HTERT RPE-1 (cell line): Measurements from ENCODE around the gene KLC4.
"Not testable (repeated sequence)": the region's sequence is repeated elsewhere in the genome, so short reads cannot be mapped to it uniquely, and the experiment has no call there.

Experiments used
- in situ Hi-C: fragments of 300-500 bp; cut with MboI; formaldehyde crosslinking; loops from 4 replicates; pipeline ENCODE4 v1.14.3; 2020; ENCODE audit warnings: low sequenced_read_pairs

Gene KLC4

DNA sequence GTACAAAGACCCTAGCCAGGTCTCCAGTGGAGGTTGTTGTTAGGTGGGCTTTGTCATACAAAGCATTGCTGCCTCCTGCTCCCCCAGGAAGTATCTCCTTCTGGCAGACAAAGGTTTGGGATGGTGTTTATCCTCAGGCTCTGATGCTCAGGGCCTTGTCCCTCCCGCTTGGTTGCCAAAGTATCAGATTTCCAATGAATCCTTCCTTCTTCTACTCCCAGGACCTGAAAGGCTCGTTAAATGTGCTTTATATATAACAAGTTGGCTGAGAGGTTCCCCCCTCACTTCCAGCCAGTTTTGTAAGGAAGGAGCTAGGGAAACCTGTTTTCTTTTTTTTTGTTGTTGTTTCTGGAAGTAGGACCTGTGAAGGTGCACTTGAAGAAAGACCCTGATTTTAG, 31.1 kb downstream of the KLC4 start:
- in situ Hi-C loops = no loop called here

DNA sequence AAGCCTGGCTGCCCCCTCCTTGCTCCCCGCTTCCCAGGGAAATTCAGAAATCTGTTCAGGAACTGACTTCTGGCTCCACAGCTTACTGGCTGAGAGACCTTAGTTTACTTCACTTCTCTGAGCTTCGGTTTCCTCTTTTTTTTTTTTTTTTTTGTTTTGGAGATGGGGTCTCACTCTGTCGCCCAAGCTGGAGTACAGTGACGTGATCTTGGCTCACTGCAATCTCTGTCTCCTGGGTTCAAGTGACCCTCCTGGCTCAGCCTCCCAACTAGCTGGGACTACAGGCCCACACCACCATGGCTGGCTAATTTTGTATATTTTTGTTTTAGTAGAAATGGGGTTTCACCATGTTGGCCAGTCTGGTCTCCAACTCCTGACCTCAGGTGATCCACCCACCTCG, 31.6 kb downstream of the KLC4 start:
- in situ Hi-C loops = no loop called here

DNA sequence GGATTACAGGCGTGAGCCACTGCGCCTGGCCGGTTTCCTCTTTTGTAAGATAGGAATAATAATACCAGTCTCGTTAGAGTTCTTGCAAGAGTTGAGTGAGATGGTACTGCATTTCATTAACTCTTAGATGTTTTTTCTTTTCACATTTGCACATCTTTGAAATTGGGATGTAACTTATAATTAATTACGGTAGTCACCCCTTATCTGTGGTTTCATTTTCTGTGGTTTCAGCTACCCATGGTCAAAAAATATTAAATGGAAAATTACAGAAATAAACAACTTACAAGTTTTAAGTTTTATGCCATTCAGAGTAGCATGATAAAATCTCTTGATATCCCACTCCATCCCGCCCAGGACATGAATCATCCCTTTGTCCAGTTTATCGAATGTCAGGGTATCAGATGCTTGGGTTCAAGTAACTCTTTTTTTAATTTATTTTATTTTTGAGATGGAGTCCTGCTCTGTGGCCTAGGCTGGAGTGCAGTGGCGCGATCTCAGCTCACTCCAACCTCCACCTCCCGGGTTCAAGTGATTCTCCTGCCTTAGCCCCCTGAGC, 32.1 kb downstream of the KLC4 start:
- in situ Hi-C loops = no loop called here

DNA sequence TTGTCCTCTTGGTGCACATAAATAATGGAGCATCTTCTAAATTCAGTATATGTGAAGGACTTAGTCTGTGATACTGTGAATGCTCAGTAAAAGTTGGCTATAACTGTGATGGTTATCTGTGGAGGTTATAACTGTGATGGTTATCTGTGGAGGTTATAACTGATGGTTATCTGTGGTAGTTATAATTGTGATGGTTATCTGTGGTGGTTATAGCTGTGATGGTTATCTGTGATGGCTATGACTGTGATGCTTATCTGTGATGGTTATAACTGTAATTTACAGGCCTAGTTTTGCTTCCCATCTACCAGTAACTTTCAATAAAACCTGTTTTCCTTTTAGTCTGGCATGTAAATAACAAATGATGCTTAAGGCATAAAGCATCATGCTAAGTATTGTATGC, 33.2 kb downstream of the KLC4 start:
- in situ Hi-C loops = no loop called here

DNA sequence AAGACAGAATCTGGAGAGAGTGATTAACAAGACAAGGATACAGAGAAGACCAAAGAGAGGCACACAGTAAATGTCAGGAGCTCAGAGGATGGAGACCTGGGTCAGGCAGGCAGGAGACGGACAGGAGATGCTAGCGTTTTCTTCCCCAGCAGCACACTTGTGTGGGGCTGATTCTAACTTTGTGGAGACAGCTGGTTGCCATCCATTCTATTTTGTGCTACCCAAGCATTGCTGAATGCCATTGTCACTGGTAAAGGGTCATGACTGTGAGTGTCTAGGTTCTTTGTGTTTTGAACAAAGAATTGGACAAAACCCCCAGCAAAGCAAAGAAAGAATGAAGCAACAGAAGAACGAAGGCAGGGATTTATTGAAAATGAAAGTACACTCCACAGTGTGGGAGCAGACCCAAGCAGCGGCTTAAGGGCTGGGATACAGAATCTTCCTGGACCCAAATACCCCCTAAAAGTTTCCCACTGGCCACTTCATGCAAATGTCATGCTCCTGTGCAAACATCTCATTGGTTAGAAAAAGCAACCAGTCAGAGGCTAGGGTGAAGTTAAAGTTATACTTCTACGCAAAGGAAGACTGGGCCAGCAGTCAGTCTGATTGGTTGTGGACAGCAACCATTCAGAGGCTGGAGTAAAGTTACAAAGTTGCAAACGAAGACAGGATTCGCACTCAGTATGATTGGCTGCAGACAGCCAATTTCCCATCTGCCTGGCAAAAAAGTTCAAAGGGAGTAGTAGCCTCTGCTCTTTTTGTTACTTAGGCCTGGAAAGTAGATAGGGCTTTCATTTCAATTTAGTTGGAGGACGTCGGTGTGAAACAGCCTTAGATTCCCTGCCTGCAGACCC, 34.2 kb downstream of the KLC4 start:
- in situ Hi-C loops = no loop called here

DNA sequence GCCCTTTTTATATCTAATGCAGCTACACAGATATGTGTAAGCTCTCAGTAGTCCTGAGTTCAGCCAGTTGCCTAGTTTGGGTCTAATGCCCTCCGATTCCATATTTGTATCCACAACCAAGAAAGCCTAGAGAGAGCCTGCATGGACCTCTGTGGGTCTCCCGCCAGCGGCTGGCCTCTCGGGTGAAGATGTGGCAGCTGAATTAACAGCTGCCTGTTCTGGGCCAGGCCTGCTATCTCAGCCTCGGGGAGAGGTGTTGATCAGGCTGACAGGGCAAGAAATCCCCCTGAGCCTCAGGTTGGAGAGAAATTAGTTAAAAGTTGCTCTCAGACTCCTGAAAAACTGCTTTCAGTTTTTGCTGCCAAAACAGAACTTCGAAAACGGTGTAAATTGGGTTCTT, 36.5 kb downstream of the KLC4 start:
- in situ Hi-C loops = no loop called here

DNA sequence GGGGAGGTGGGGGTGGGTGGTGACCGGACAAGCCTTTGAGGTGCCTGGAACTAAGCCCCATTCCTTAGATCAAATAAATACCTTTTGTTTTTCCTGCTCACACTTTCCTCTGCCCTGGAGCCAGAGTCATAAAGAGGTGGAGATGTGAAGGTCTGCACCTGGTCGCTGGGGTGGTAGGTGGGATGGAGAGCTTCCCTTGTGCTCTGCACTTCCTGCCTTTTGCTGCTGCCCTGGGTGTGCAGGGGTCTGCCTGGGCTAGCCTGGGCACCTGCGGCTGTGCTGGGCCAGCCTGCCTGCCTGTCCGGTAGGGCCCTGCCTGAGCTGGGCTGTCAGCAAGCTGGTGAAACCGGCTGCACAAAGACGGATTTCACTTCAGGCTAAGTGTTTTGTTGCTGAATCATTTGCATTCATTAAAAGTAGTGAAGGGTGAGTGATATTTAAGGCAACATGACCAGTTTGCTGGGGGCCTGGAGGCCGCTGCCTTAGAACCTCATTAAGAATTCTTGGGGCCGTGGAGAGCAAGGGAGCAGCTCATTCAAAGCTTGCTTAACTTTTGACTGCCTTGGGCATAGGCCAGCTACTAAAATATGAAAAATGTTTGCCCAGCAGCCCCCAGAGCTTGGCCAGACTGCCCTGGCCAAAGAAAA, 37.1 kb downstream of the KLC4 start:
- in situ Hi-C loops = no loop called here

DNA sequence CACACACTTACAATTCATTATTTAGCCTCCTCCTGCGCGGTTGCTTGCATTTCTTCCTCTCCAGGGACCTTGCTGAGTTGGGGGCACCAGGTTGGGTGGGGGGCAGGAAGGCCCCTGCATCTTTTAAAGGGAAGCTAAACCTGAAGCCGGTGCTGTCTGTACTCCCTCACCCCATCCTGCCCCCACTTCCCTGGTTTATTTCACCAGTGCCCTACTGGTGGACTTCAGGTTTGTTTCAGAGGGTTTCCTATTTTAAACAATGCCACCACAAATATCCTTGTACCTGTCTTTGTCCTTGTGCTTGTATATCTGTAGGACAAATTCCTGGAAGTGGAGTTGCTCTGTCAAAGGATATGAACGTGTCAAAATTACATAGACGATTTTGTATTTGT, 37.7 kb downstream of the KLC4 start:
- in situ Hi-C loops = no loop called here

DNA sequence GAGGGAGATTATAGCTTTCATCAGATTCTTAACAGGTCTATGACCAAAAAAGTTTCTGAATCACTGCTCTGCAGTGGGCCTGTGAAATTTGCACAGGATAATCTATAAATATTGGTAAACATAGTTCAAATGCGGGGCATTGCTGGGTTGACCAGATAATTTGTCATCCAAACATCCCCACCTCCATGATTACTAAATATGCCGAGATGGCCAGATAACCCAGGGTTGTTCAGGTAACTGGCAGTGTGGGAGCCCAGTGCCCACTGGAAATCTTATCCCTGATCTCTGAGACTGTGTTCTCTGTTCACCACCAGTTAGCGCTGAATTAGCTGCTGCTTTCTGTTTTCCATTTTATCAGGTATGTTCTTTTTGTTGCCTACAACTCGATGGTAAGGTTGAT, 38.1 kb downstream of the KLC4 start:
- in situ Hi-C loops = no loop called here

DNA sequence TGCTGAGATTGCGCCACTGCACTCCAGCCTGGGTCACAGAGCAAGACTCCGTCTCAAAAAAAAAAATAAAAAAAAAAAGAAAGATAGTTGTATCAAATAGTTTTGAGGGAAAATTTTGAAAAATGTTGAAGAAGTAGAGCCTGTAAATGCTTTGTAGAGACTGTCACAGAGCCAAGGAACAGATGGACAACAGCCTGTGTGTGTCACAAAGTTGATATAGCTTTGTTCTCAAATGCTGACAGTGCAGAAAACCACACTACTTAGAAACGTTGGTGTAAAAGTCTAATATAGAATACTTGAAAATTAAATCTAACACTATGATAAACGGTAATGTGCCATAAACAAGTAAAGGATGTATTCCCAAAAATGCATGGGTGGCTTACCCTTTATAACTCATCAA, 42.1 kb downstream of the KLC4 start:
- in situ Hi-C loops = no loop called here

DNA sequence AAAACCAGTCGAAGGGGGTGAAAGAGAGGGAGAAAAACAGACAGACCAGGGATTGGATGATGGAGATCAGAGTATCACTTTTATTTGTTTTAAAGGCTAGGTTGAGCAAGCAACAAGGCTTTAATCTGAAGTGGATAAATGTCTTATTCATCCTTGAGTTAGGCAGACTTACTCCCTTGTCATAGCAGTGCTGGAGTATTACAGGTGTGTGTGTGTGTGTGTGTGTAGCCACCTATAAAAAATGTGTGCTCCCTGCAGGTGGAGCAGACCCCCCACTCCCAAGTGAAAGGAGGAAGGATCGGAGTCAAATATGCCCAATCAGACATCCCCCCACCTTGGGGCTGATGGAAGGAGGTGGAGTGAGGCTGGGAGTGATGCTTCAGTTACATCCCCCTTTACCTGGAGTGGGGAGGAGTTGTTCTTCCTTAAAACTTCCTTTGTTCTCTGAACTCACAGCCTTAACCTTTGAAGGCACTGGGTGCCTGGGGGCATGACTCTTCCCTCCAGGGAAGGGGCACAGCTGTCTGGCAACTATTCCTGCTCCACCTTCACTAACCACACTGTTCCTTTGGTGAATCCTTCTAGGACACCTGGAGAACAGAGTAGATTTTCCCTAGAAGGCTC, 43.9 kb downstream of the KLC4 start:
- in situ Hi-C loops = no loop called here

DNA sequence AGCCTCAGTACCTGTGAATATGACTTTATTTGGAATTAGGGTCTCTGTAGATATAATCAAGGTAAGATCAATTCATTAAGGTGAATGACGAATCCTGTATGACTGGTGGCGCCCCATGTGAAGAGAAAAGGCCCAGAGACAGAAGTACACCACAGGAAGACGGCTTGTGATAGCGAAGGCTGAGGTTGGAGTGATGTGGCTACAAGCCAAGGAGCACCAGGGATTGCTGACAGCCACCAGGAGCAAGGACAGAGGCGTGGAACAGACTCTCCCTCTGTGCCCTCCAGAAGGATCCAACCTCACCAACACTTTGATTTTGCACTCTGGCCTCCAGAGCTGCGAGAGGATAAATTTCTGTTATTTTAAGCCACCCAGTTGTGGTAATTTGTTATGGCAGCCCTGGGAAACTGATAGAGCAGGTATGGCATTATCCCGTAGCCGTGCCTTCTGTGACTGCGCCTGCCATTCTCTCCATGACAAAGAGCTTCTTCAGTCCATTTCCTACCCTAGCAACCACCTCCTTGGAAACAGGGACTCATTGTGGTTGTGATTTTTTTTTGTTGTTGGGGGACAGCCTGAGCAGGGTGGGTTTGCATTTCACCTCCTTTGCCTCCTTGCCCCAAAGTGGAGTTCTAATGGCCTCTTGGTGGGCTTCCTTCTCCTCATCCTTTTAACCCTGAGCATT, 46.2 kb downstream of the KLC4 start:
- in situ Hi-C loops = no loop called here

DNA sequence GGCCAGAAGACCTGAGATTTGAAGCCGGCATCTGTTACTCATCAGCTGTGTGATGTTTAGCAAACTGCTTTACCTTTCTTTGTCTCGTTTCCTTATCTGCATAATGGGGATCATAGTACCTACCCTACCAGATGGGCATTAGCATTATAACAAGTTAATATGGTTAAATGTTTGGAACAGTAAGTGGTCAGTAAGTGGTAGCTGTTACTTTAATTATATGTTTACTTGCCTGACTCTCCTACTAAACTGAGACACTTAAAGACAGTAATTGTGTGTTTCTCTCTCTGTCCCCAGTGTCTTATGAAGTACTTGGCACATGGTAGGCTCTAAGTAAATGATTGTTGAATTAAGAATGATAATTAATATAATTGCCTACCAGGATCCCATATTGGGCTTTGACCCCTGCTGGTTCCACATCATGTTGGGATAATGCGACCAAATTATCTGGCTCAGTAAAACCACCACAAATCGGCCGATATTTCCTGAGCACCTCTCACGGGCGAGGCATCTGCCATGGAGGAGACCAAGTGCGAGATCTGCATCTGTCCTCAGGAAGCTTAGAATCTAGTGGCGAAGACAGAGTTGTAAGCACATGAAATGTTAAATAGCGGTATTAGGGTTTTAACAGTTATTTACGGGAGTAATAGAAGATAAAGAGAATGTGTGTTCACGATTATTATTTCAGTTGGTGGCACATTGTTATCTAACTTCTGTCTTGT, 48.1 kb downstream of the KLC4 start:
- in situ Hi-C loops = no loop called here

DNA sequence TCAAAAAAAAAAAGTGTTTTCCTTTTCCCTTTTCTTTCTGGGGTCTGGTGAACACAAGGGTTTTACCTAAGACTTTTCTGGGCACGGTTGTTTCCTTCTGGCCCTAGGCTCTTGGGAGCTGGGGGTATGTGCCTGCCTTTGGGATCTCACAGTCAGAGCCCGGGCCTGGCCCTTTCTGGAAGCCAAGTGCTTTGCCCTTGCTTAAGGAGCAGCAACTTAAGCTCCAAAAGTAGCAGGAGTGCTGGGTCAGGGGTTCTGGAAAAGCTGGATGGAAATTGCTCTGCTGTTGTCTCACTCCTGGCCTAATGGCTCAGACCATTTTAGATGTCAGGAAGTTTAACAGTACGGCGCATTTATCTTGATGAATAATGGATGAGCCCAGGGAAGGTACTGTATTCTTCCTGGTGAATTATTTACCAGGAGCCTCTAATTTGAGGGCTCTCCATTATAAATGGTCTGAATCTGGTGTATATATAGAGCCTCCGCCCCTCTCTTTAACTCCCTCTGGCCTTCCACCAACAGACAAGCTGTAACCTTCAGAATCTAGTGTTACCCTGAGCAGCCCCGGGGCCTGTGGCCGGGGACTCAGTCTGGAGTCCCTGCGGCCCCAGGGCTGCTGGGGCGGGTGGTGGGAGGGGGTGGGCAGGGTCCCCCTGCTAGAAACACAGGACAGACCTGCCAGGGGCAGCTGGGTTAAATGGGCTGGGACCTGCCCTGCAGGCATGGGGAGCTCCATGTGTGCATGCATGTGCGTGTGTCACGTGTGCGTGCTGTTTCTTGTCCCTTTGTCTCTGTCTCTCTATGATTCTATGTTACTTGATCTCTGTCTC, 54.2 kb downstream of the KLC4 start:
- in situ Hi-C loops = no loop called here

DNA sequence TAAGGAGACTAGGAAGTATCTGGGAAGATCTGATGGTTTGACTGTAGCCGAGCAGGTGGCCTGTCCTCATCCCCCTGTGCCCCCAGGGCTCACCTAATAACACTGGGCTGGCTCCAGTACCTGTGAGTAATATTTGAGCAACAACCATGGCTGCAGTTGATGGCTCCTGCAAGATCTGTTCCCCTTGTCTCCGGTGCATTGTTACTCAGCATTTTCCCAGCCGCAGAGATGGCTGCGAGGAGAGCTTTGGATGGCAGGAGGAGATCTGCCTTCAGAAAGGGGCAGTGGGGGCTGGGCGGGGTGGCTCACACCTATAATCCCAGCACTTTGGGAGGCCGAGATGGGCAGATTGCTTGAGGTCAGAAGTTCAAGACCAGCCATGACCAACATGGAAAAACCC, 55.9 kb downstream of the KLC4 start:
- in situ Hi-C loops = no loop called here

DNA sequence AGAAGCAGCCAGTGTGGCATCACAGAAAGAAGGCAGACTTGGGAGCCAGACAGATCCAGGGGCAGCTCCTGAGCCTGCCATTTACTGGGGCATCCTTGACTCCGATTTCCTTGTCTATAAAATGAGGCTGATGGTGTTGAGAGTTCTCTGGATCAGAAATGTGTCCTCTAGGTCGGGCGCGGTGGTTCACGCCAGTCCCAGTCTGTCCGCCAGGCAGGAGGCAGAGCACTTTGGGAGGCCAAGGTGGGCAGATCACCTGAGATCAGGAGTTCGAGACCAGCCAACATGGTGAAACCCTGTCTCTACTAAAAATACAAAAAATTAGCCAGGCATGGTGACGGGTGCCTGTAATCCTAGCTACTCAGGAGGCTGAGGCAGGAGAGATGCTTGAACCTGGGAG, 58.0 kb downstream of the KLC4 start:
- in situ Hi-C loops = not testable (repeated sequence)

DNA sequence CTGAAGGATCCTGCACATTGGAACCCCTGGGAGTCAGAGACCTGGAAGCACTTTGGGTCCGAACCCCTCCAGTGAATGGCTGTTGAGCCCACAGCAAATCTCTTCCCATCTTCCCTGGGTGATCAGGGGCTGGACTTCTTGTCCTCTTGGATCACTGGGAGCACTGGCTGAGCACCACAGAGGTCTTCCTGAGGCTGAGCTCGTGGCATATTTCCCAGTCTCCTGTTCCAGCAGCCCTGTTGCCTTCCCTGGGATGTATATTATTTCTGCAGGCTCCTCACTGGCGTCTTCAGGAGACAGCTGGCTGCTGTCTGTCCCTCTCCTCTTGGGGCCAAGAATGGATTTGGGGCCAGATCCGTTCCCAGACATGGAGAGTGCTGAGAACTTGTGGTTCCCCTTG, 60.1 kb downstream of the KLC4 start:
- in situ Hi-C loops = no loop called here

DNA sequence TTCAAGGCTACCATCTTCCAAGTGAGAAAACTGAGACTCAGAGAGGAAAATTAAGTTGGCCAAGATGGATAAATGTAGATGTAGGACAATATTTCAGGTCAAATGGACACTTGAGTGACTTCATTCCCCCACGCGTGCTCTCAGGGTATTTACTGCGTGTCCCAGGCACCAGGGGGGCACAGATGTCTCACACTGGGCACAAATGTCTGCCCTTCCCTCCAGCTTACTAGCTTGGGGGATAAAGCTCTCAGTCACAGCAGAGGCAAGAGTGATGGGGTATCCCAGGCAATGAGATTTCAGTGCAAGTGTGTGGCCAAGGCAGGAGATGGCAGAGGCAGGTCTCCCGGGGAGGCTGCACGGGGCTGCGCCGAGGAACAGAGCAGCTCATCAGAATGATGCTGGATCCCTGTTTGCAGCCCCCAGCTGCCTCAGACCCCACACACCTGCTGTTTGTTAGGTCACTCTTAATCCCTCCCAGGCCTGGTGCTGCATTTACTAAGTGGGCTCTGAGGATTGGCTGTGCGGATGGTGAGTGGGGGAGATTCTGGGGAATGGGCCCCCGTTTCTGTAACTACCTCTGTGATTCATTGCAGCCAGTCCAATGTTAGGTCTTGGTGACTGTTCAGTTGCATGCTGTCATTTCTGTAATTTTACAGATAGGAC, 60.8 kb downstream of the KLC4 start:
- in situ Hi-C loops = no loop called here
